RWPE2 (cell line): Measurements from ENCODE around the gene TFPI.
"Not testable (repeated sequence)": the region's sequence is repeated elsewhere in the genome, so short reads cannot be mapped to it uniquely, and the experiment has no call there.

Experiments used
- ATAC-seq: fragments of 200-7000 bp; cut with Tn5 transposase; 3 replicates; pipeline ENCODE4 v1.9.1; 2021; ENCODE audit warnings: low read depth
- DNase-seq: peaks from one replicate; pipeline ENCODE4 v3.0.0-alpha.2; 2020; ENCODE audit warnings: low spot score
- H3K27ac ChIP-seq: fragments of 450-650 bp; 2 replicates; pipeline ENCODE4 v1.5.1; 2017; ENCODE audit warnings: mild to moderate bottlenecking; ENCODE audit not compliant: poor library complexity, severe bottlenecking
- H3K27me3 ChIP-seq: fragments of 250-450 bp; sonication (Bioruptor Pico); 2 replicates; pipeline ENCODE4 v1.5.1; 2021; ENCODE audit warnings: mild to moderate bottlenecking, moderate library complexity; ENCODE audit not compliant: insufficient read depth, poor library complexity, severe bottlenecking
- H3K36me3 ChIP-seq: fragments of 250-450 bp; sonication (Bioruptor Pico); 2 replicates; pipeline ENCODE4 v1.5.1; 2020; ENCODE audit warnings: low read depth, mild to moderate bottlenecking, moderate library complexity
- H3K4me1 ChIP-seq: fragments of 250-450 bp; sonication (Bioruptor Pico); 2 replicates; pipeline ENCODE4 v1.5.1; 2021; ENCODE audit warnings: mild to moderate bottlenecking, moderate library complexity; ENCODE audit not compliant: insufficient read depth, poor library complexity, severe bottlenecking
- H3K4me3 ChIP-seq: fragments of 250-450 bp; sonication (Bioruptor Pico); 2 replicates; pipeline ENCODE4 v1.5.1; 2021; ENCODE audit warnings: mild to moderate bottlenecking, moderate library complexity; ENCODE audit not compliant: severe bottlenecking
- H3K9me3 ChIP-seq: fragments of 250-450 bp; sonication (Bioruptor Pico); 2 replicates; pipeline ENCODE4 v1.5.1; 2021; ENCODE audit warnings: mild to moderate bottlenecking, moderate library complexity; ENCODE audit not compliant: severe bottlenecking
- CTCF ChIP-seq: fragments of 450-650 bp; IDR thresholded peaks from one replicate; pipeline ENCODE4 v1.5.1; 2017; ENCODE audit warnings: mild to moderate bottlenecking, moderate library complexity; ENCODE audit not compliant: poor library complexity, severe bottlenecking

The TFPI gene

DNA sequence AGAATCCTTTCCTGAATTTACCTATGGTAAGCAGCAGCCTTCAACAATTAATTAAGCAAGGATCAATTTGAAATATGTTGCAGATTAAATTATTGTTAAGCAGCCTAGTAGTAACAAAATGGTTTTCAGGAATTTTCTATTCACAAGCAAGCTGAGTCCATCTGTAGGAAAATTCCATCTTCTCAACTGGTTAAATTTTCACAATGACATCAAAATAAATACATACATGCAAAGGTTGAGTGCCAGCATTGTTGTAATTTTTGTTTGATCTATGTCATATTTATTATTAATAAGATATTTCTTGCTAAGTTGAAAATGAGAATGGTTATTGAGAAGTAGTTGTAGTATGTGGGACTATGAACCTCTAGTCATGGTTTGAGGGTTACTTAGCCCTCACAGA lies 15.3 kb upstream of the TFPI start:
- DNase-seq (no peak), ATAC-seq (no peak)
- H3K36me3 ChIP-seq: no peaks in the 10 kb centered on the region
- TF ChIP-seq CTCF: no peak
- no peak overlapping the region for H3K27ac ChIP-seq
- H3K4me1 ChIP-seq: no peaks in the 10 kb centered on the region
- H3K9me3 ChIP-seq: no peaks in the 10 kb centered on the region
- no peak overlapping the region for H3K4me3 ChIP-seq
- no peaks in the 10 kb centered on the region for H3K27me3 ChIP-seq

GRCh38 chr2:187569042-187569441 lies 14.8 kb upstream of the TFPI start:
- H3K9me3 ChIP-seq: no peaks in the 10 kb centered on the region
- ATAC-seq: no peak

DNA sequence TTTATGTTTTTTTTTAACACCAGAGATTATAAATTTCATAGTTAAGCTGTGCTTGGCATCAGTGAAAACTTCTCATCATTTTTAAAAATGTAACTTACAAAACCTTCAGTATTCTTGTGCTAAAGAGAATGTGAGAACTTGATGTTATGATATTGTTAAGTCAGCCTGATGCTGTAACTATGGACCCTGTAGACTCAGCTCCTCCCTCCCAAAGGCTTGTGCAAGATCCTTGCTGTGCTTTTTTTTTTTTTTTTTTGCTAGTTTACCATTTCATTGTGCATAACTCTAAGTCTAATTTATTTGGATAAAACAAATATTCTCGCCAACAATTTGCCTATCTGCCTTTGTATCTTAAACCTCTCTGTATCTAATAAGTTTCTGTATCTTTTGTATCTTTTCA lies 12.9 kb upstream of the TFPI start:
- TF ChIP-seq CTCF: no peak
- Histone ChIP-seq H3K27me3 (no peaks in the 10 kb centered on the region), H3K4me3 (no peak overlapping the region), H3K27ac (no peak overlapping the region), H3K4me1 (no peaks in the 10 kb centered on the region), H3K36me3 (no peaks in the 10 kb centered on the region), H3K9me3 (no peaks in the 10 kb centered on the region)
- ATAC-seq (no peak), DNase-seq (no peak)

More at GRCh38 chr2:187569042-187569441, 14.8 kb upstream of the TFPI start:
- no peaks in the 10 kb centered on the region for H3K36me3 ChIP-seq
- H3K4me3 ChIP-seq: no peak overlapping the region
- TF ChIP-seq CTCF: no peak
- H3K4me1 ChIP-seq: no peaks in the 10 kb centered on the region
- no peak for DNase-seq
- H3K27ac ChIP-seq: no peak overlapping the region
- no peaks in the 10 kb centered on the region for H3K27me3 ChIP-seq

GRCh38 chr2:187566712-187567111 lies 12.5 kb upstream of the TFPI start:
- Histone ChIP-seq H3K4me3 (no peak overlapping the region), H3K27me3 (no peaks in the 10 kb centered on the region), H3K4me1 (no peaks in the 10 kb centered on the region), H3K36me3 (no peaks in the 10 kb centered on the region), H3K9me3 (no peaks in the 10 kb centered on the region), H3K27ac (no peak overlapping the region)
- TF ChIP-seq CTCF: no peak
- ATAC-seq (no peak), DNase-seq (no peak)

- Histone ChIP-seq H3K27me3 (no peaks in the 10 kb centered on the region), H3K27ac (no peak overlapping the region), H3K4me1 (no peaks in the 10 kb centered on the region), H3K4me3 (no peak overlapping the region), H3K36me3 (no peaks in the 10 kb centered on the region), H3K9me3 (no peaks in the 10 kb centered on the region)
- TF ChIP-seq CTCF: no peak
- no peak for DNase-seq
- ATAC-seq: no peak
These were observed 12.0 kb upstream of the TFPI start for GRCh38 chr2:187566266-187566665.

DNA sequence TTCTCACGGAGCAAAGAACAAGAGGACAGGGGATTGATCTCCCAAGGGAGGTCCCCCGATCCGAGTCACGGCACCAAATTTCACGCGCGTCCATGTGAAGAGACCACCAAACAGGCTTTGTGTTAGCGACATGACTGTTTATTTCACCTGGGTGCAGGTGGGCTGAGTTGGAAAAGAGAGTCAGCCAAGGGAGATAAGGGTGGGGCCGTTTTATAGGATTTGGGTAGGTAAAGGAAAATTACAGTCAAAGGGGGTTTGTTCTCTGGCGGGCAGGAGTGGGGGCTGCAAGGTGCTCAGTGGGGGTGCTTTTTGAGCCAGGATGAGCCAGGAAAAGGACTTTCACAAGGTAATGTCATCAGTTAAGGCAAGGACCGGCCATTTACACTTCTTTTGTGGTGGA lies 11.4 kb upstream of the TFPI start:
- not testable (repeated sequence) for DNase-seq, H3K27me3 ChIP-seq, H3K4me1 ChIP-seq, H3K27ac ChIP-seq, ATAC-seq, H3K36me3 ChIP-seq, H3K9me3 ChIP-seq, H3K4me3 ChIP-seq

DNA sequence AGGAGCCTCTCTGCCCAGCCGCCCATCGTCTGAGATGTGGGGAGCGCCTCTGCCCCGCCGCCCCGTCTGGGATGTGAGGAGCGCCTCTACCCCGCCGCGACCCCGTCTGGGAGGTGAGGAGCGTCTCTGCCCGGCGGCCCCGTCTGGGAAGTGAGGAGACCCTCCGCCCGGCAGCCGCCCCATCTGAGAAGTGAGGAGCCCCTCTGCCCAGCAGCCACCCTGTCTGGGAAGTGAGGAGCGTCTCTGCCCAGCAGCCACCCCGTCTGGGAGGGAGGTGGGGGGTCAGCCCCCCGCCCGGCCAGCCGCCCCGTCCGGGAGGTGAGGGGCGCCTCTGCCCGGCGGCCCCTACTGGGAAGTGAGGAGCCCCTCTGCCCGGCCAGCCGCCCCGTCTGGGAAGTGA lies 2.3 kb upstream of the TFPI start:
- H3K27me3 ChIP-seq, H3K27ac ChIP-seq, H3K4me3 ChIP-seq, ATAC-seq, H3K36me3 ChIP-seq, DNase-seq, H3K9me3 ChIP-seq: not testable (repeated sequence)
- H3K4me1 ChIP-seq: peaks cover 16% of the 10 kb centered on the region
